K562 (cell line): ENCODE measurements around the gene PSMD13. TPM values are rescaled to one million over a fixed set of nuclear protein-coding genes. Genes with fewer than 3 reads are reported as not detected.

Source experiments
- FOXA3 ChIP-seq, 2 experiments: fragments of 450-650 bp in 1 of 2; sonication (generic) in 1 of 2; formaldehyde crosslinking; IDR thresholded peaks in 1 of 2; conservative IDR thresholded peaks in 1 of 2; 2 replicates each; pipeline versions ENCODE4 v1.4.0 to v1.8.0; 2020 to 2022; ENCODE audit warnings: mild to moderate bottlenecking in 2 of 2, missing genetic modification reagents in 1 of 2
- GABPB1 ChIP-seq: sonication (generic); formaldehyde crosslinking; IDR thresholded peaks from 2 replicates; pipeline ENCODE4 v1.8.0; 2022; ENCODE audit warnings: mild to moderate bottlenecking, missing genetic modification reagents
- HMGN3 ChIP-seq: IDR thresholded peaks from 2 replicates; pipeline ENCODE4 v1.6.1; 2011; ENCODE audit warnings: borderline replicate concordance, low read depth, mild to moderate bottlenecking, mixed read lengths, low read length; ENCODE audit not compliant: insufficient read length; ENCODE audit errors: extremely low read depth
- KHSRP ChIP-seq: fragments of 450-650 bp; IDR thresholded peaks from 2 replicates; pipeline ENCODE4 v1.6.1; 2017
- RFX5 ChIP-seq: IDR thresholded peaks from 2 replicates; pipeline ENCODE4 v1.6.1; 2011; ENCODE audit warnings: low read depth, mild to moderate bottlenecking, improper control_type of control experiment, low read length
- SIN3B ChIP-seq: fragments of 450-650 bp; IDR thresholded peaks from 2 replicates; pipeline ENCODE4 v1.6.1; 2017; ENCODE audit warnings: low read depth, mild to moderate bottlenecking, moderate library complexity
- SMAD2 ChIP-seq: fragments of 150-350 bp; IDR thresholded peaks from 2 replicates; pipeline ENCODE4 v1.6.1; 2014; ENCODE audit warnings: low read depth, mild to moderate bottlenecking, low read length
- THRAP3 ChIP-seq: fragments of 450-650 bp; IDR thresholded peaks from 2 replicates; pipeline ENCODE4 v1.6.1; 2016; ENCODE audit warnings: mild to moderate bottlenecking, inconsistent platforms, borderline replicate concordance
- ZNF778 ChIP-seq: fragments of 450-650 bp; formaldehyde crosslinking; IDR thresholded peaks from 2 replicates; pipeline ENCODE4 v1.4.0; 2020; ENCODE audit warnings: mild to moderate bottlenecking, moderate library complexity
- polyA plus RNA-seq, 8 experiments: library from polyadenylated mRNA; depleted of rRNA in 4 of 8; stranded (reverse) in 5 of 8; unstranded in 3 of 8; fragments of >200 nt; fragmentation: Nextera tagmentation in 2 of 8; fragmentation: Illumina TruSeq in 1 of 8; extraction: Ambion mirVana in 2 of 8; extraction: Trizol in 1 of 8; gene quantifications; 2 replicates each; pipeline versions ENCODE4 v1.2.1 to v1.2.3, GENCODE V29; 2011 to 2014; ENCODE audit warnings: inconsistent platforms in 1 of 8, missing spikeins in 1 of 8
- total RNA-seq, 7 experiments: library from RNA; depleted of rRNA in 6 of 7; stranded (reverse); fragments of >200 nt in 6 of 7; fragmentation: Illumina TruSeq in 2 of 7; extraction: Trizol in 2 of 7; gene quantifications; 2 replicates each; pipeline versions ENCODE4 v1.2.1 to v1.2.3, GENCODE V29; 2011 to 2021; ENCODE audit warnings: low replicate concordance in 1 of 7
- TF ChIP-seq, protein P1 (sequence below): fragments of 450-650 bp; formaldehyde crosslinking; IDR thresholded peaks from 2 replicates; pipeline ENCODE4 v1.4.0; 2020; ENCODE audit warnings: mild to moderate bottlenecking, moderate library complexity
- TF ChIP-seq, protein P2 (sequence below): fragments of 250-450 bp; sonication (Bioruptor Pico); IDR thresholded peaks from 2 replicates; pipeline ENCODE4 v1.4.0; 2020; ENCODE audit warnings: mild to moderate bottlenecking, moderate library complexity
- TF ChIP-seq, protein P3 (sequence below), 2 experiments: IDR thresholded peaks in 1 of 2; conservative IDR thresholded peaks in 1 of 2; 2 replicates each; pipeline ENCODE4 v1.6.1; 2016; ENCODE audit warnings: low read depth in 2 of 2, mild to moderate bottlenecking in 1 of 2, missing compliant biosample characterization in 1 of 2, missing genetic modification characterization in 1 of 2, moderate library complexity in 1 of 2
- TF ChIP-seq, protein P4 (sequence below): fragments of 450-650 bp; IDR thresholded peaks from 2 replicates; pipeline ENCODE4 v1.6.1; 2016; ENCODE audit warnings: antibody characterized with exemption
- TF ChIP-seq, protein P5 (sequence below): sonication (generic); formaldehyde crosslinking; IDR thresholded peaks from 2 replicates; pipeline ENCODE4 v1.9.0; 2022; ENCODE audit warnings: mild to moderate bottlenecking, missing genetic modification reagents
- TF ChIP-seq, protein P6 (sequence below), 2 experiments: fragments of 250-450 bp in 1 of 2; fragments of 450-650 bp in 1 of 2; sonication (Bioruptor Pico) in 1 of 2; IDR thresholded peaks; 2 replicates each; pipeline versions ENCODE4 v1.6.1 to v1.8.0; 2016 to 2021; ENCODE audit warnings: mild to moderate bottlenecking in 2 of 2, moderate library complexity in 2 of 2, missing compliant biosample characterization in 1 of 2, missing genetic modification characterization in 1 of 2

PSMD13 gene
- total and polyA plus RNA-seq, 9 of the 15 experiments (the other 6 are each of a cell fraction or from before 2014, with no cell fraction given): 185 to 383 (median 267) TPM

DNA sequence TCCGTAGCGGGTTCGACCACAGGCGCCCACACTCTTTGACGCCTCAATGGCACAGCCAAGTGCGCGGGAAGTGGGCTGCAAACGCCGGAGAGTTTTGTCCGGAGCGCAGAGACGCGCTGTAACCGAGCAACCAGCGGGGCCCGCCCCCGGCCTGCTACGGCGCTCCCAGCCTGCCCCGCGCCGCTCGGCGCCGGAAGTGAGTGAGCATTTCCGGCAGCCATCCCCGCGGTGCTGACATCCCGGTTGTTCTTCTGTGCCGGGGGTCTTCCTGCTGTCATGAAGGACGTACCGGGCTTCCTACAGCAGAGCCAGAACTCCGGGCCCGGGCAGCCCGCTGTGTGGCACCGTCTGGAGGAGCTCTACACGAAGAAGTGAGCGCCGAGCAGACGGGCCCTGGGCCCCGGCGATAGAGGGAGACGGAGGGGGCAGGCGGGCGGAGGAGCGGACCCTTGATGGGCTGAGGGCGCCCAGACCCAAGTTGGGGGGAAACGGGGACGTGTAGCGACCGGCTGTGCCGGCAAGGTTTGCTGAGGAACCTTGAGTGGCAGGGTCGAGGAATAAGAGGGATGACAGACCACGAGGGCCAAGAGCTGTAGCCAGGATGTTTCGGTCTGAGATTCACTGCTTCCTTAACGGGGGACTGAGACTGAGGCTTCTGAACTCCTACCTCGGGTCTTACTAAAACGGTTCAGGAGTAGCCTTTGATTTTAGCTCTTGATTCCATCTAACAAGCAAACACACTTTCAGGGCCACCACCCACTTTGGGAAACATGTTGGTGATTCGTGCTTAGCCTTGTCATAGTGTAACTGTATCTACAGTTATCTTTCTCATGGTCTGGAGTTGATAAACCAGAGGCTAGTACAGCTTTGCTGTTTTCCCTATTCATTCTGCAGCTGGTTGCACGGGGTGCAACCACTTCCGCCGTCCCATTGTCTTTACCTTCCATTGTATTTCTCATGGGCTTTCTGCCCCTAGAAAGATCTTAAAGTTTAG lies at the start of gene PSMD13 (continued):
- TF ChIP-seq, protein P1, sequence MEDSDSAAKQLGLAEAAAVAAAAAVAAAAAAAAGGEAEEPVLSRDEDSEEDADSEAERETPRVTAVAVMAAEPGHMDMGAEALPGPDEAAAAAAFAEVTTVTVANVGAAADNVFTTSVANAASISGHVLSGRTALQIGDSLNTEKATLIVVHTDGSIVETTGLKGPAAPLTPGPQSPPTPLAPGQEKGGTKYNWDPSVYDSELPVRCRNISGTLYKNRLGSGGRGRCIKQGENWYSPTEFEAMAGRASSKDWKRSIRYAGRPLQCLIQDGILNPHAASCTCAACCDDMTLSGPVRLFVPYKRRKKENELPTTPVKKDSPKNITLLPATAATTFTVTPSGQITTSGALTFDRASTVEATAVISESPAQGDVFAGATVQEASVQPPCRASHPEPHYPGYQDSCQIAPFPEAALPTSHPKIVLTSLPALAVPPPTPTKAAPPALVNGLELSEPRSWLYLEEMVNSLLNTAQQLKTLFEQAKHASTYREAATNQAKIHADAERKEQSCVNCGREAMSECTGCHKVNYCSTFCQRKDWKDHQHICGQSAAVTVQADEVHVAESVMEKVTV (CRISPR knock-in tag): no peak
- peak; percentile 93 for TF ChIP-seq GABPB1
- TF ChIP-seq RFX5: no peak
- TF ChIP-seq HMGN3: peak; percentile 40
- TF ChIP-seq, protein P2, sequence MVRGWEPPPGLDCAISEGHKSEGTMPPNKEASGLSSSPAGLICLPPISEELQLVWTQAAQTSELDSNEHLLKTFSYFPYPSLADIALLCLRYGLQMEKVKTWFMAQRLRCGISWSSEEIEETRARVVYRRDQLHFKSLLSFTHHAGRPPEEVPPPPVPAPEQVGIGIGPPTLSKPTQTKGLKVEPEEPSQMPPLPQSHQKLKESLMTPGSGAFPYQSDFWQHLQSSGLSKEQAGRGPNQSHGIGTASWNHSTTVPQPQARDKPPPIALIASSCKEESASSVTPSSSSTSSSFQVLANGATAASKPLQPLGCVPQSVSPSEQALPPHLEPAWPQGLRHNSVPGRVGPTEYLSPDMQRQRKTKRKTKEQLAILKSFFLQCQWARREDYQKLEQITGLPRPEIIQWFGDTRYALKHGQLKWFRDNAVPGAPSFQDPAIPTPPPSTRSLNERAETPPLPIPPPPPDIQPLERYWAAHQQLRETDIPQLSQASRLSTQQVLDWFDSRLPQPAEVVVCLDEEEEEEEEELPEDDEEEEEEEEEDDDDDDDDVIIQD (CRISPR knock-in tag): no peak
- TF ChIP-seq, protein P3, sequence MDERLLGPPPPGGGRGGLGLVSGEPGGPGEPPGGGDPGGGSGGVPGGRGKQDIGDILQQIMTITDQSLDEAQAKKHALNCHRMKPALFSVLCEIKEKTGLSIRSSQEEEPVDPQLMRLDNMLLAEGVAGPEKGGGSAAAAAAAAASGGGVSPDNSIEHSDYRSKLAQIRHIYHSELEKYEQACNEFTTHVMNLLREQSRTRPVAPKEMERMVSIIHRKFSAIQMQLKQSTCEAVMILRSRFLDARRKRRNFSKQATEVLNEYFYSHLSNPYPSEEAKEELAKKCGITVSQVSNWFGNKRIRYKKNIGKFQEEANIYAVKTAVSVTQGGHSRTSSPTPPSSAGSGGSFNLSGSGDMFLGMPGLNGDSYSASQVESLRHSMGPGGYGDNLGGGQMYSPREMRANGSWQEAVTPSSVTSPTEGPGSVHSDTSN (CRISPR knock-in tag; IDR thresholded peaks at IDR 0.05; ENCODE audit: low read depth): no peak
- TF ChIP-seq, protein P3 (tag; conservative IDR thresholded peaks at IDR 0.05; ENCODE audit: low read depth): no peak
- TF ChIP-seq SIN3B: peak; percentile 92
- TF ChIP-seq SMAD2: no peak
- TF ChIP-seq KHSRP: no peak
- TF ChIP-seq ZNF778 (CRISPR knock-in tag): no peak
- TF ChIP-seq, protein P4, sequence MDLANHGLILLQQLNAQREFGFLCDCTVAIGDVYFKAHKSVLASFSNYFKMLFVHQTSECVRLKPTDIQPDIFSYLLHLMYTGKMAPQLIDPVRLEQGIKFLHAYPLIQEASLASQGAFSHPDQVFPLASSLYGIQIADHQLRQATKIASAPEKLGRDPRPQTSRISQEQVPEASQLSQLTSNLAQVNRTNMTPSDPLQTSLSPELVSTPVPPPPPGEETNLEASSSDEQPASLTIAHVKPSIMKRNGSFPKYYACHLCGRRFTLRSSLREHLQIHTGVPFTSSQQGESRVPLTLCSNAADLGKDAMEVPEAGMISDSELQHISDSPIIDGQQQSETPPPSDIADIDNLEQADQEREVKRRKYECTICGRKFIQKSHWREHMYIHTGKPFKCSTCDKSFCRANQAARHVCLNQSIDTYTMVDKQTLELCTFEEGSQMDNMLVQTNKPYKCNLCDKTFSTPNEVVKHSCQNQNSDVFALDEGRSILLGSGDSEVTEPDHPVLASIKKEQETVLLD: no peak
- no peak; the same call in 1 of the 2 replicates for TF ChIP-seq THRAP3
- TF ChIP-seq, protein P5, sequence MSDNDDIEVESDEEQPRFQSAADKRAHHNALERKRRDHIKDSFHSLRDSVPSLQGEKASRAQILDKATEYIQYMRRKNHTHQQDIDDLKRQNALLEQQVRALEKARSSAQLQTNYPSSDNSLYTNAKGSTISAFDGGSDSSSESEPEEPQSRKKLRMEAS (CRISPR knock-in tag): peak; percentile 27; the same call in 1 of the 2 replicates
- TF ChIP-seq, protein P6, sequence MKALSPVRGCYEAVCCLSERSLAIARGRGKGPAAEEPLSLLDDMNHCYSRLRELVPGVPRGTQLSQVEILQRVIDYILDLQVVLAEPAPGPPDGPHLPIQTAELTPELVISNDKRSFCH (CRISPR knock-in tag; IDR thresholded peaks at IDR 0.05): no peak
- TF ChIP-seq, protein P6 (tag; IDR thresholded peaks at IDR 0.05): no peak
- TF ChIP-seq FOXA3 (CRISPR knock-in tag; conservative IDR thresholded peaks at IDR 0.05 in 1 of 2, IDR thresholded peaks at IDR 0.05 in 1 of 2): no peak
